GM12864 (cell line): Measurements from ENCODE around the gene STK39.

Experiments
- DNase-seq: peaks from one replicate; pipeline ENCODE4 v3.0.0-alpha.2; 2011; ENCODE audit warnings: low read depth
- H3K4me3 ChIP-seq: 2 replicates; pipeline ENCODE4 v1.5.1; 2011; ENCODE audit warnings: mild to moderate bottlenecking, low read depth, low read length, control low read depth
- CTCF ChIP-seq: IDR thresholded peaks from 2 replicates; pipeline ENCODE4 v1.5.1; 2011; ENCODE audit warnings: low read depth, mild to moderate bottlenecking, moderate library complexity, low read length, control low read depth, inconsistent platforms; ENCODE audit errors: missing control alignments

Gene STK39

GRCh38 chr2:168254158-168254935, 7.0 kb upstream of the STK39 start:
- H3K4me3 ChIP-seq, result no peak overlapping the region
- DNase-seq, result no peak
- no peak for TF ChIP-seq CTCF

- TF ChIP-seq CTCF, result no peak
- no peak for DNase-seq
- no peak overlapping the region for H3K4me3 ChIP-seq
These were observed 6.0 kb upstream of the STK39 start for GRCh38 chr2:168253379-168253778.

- no peak overlapping the region for H3K4me3 ChIP-seq
- DNase-seq, result no peak
- TF ChIP-seq CTCF, result no peak
These were observed 5.6 kb upstream of the STK39 start for GRCh38 chr2:168252976-168253375.

GRCh38 chr2:168246483-168247340, 683 bp downstream of the STK39 start:
- peak overlapping the region; percentile 44 for H3K4me3 ChIP-seq
- TF ChIP-seq CTCF, result peak; percentile 17
- DNase-seq, result no peak

GRCh38 chr2:168246072-168246482, 1.3 kb downstream of the STK39 start:
- TF ChIP-seq CTCF, result no peak
- H3K4me3 ChIP-seq, result peak overlapping the region; percentile 44
- no peak for DNase-seq

GRCh38 chr2:168245074-168245825, 2.1 kb downstream of the STK39 start:
- DNase-seq, result no peak
- no peak overlapping the region for H3K4me3 ChIP-seq
- no peak for TF ChIP-seq CTCF
